ENCODE results near the gene SCYL1. TPM values are rescaled to one million over a fixed set of nuclear protein-coding genes. Genes with fewer than 3 reads are reported as not detected.

The SCYL1 gene
- total RNA-seq, 1 experiment from 2014 or later = 104 TPM

DNA sequence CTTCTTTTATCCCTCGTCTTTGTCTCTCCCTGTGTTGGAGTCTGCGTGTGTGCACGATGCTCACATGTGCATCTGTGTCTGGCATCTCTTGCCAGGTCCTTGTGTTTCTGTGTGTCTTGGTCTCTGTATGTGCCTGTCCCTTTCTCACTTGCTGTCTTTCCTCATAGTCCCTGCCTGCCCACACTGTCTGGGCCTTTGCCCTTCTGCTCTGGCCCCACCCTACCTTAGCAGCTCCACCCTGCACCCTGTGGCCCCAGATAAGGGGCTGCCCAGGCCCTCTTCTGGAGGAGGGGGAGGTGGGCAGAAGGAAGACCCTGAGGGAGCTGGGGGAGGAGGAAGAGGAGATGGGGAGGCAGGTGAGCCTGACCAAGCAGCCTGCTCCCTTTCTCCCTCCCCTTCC, 53.8 kb downstream of the SCYL1 start:
- TF ChIP-seq JUND (IDR thresholded peaks at IDR 0.05) (no peak), SP1 (IDR thresholded peaks at IDR 0.05; ENCODE audit: low read depth) (no peak), ZBTB33 (IDR thresholded peaks at IDR 0.05; ENCODE audit: extremely low read depth, insufficient replicate concordance, low read length) (no peak), POLR2AphosphoS5 (IDR thresholded peaks at IDR 0.05; ENCODE audit: low read depth, low read length) (no peak), ELF1 (IDR thresholded peaks at IDR 0.05; ENCODE audit: borderline replicate concordance, low read depth) (no peak)
- Histone ChIP-seq H2AFZ (ENCODE audit: low read depth, low read length, poor library complexity, severe bottlenecking) (no peak overlapping the region), H3K36me3 (ENCODE audit: control insufficient read depth in 1 of 2, insufficient read depth in 2 of 2, low read length in 2 of 2) (peaks cover 2 to 4% of the 10 kb centered on the region in 2 experiments; a peak in 2 of 4 replicates), H3K9me3 (ENCODE audit: control insufficient read depth in 1 of 2, insufficient read depth in 1 of 2, low read depth in 1 of 2, low read length in 2 of 2) (no peaks in the 10 kb centered on the region), H3K9ac (ENCODE audit: low read length) (no peak overlapping the region), H3K4me2 (ENCODE audit: low read length) (no peak overlapping the region), H3K9me2 (ENCODE audit: insufficient read depth) (no peaks in the 10 kb centered on the region), H4K20me1 (ENCODE audit: insufficient read depth) (no peaks in the 10 kb centered on the region), H3K79me2 (ENCODE audit: insufficient read depth, low read length) (peaks cover 19% of the 10 kb centered on the region; the same call in 1 of the 2 replicates), H3K4me3 (replicated peaks in 1 of 2; ENCODE audit: low read depth in 1 of 2, low read length in 2 of 2) (no peak overlapping the region), H3K27me3 (ENCODE audit: insufficient read depth, low read length) (no peaks in the 10 kb centered on the region), H3K27ac (ENCODE audit: low read depth, low read length) (no peak overlapping the region), H3K4me1 (ENCODE audit: control insufficient read depth in 1 of 2, insufficient read depth in 2 of 2, low read length in 2 of 2) (peaks cover 29 to 39% of the 10 kb centered on the region in 2 experiments)
- no peak for DNase-seq (ENCODE audit: low read depth, low spot score)
- intact Hi-C loops (cut with micrococcal nuclease) = no loop called here
- no peak for ATAC-seq
- RAD21 ChIA-PET (ENCODE audit: low non-redundant PET in 1 of 2, low total read pairs in 2 of 2, uncharacterized antibody in 2 of 2, unreplicated experiment in 2 of 2) = no interaction called here
- POLR2A ChIA-PET = no interaction called here
- CTCF ChIA-PET = no interaction called here
- BruUV-seq (replicated peaks) = no TSS peak

- Histone ChIP-seq H3K9me3 (ENCODE audit: control insufficient read depth in 1 of 2, insufficient read depth in 1 of 2, low read depth in 1 of 2, low read length in 2 of 2) (no peaks in the 10 kb centered on the region), H3K27me3 (ENCODE audit: insufficient read depth, low read length) (no peaks in the 10 kb centered on the region), H3K9ac (ENCODE audit: low read length) (no peak overlapping the region), H3K4me3 (replicated peaks in 1 of 2; ENCODE audit: low read depth in 1 of 2, low read length in 2 of 2) (no peak overlapping the region), H3K4me1 (ENCODE audit: control insufficient read depth in 1 of 2, insufficient read depth in 2 of 2, low read length in 2 of 2) (peaks cover 26 to 34% of the 10 kb centered on the region in 2 experiments), H4K20me1 (ENCODE audit: insufficient read depth) (no peaks in the 10 kb centered on the region), H3K27ac (ENCODE audit: low read depth, low read length) (no peak overlapping the region), H3K9me2 (ENCODE audit: insufficient read depth) (no peaks in the 10 kb centered on the region), H3K79me2 (ENCODE audit: insufficient read depth, low read length) (peaks cover 19% of the 10 kb centered on the region; the same call in 1 of the 2 replicates), H3K36me3 (ENCODE audit: control insufficient read depth in 1 of 2, insufficient read depth in 2 of 2, low read length in 2 of 2) (peaks cover 2 to 4% of the 10 kb centered on the region in 2 experiments; a peak in 2 of 4 replicates), H2AFZ (ENCODE audit: low read depth, low read length, poor library complexity, severe bottlenecking) (no peak overlapping the region), H3K4me2 (ENCODE audit: low read length) (no peak overlapping the region)
- intact Hi-C loops (cut with micrococcal nuclease) = no loop called here
- ChIA-PET RAD21 (ENCODE audit: low non-redundant PET in 1 of 2, low total read pairs in 2 of 2, uncharacterized antibody in 2 of 2, unreplicated experiment in 2 of 2) (no interaction called here), POLR2A (no interaction called here), CTCF (no interaction called here)
- no TSS peak for BruUV-seq (replicated peaks)
- TF ChIP-seq FOSL1 (IDR thresholded peaks at IDR 0.05; ENCODE audit: low read depth) (no peak), MAX (IDR thresholded peaks at IDR 0.05) (no peak)
- DNase-seq (ENCODE audit: low read depth, low spot score) (no peak), ATAC-seq (no peak)
These were observed 54.4 kb downstream of the SCYL1 start for GRCh38 chr11:65579291-65579690.
